ENCODE measurements around the gene G6PD. TPM values are rescaled to one million over a fixed set of nuclear protein-coding genes. Genes with fewer than 3 reads are reported as not detected.
"Not testable (repeated sequence)": the region's sequence is repeated elsewhere in the genome, so short reads cannot be mapped to it uniquely, and the experiment has no call there.

Gene G6PD
- total and polyA plus RNA-seq, 4 donors = 1.9 to 23.6 (median 5.5) TPM

DNA sequence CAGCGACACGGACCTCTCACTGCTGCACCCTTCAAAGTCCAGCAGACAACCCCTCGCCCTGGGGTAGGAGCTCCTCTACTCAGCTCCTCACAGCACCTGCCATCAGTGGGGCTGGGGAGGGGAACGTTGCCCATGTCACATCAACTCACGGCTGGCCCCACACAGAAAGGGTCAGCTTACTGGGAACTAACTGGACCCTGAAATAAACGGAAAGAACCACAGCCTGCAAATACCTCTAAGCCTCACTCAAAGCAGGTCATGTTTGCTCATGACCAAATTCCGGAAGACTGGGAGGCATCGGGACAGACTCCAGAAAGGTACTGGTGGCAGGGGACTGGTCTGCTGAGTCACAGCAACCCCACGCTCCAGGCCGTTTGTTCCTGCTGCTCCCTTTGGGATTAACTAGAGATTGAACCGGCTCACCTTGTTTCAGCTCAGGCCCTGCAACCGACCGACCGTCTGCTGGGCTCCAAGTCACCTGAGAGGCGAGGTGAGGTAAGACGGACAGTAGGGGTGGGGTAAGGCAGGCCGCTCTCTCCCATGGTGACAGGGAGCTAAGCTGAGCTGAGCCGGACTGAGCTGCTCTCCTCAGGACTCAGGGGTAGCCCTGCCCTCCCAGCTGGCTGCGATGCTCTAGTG is 5.6 kb downstream of the G6PD start:
- Histone ChIP-seq H3K27me3 (ENCODE audit: control insufficient read depth in 4 of 4, insufficient read depth in 4 of 4, low read length in 3 of 4) (no peaks in the 10 kb centered on the region), H3K36me3 (ENCODE audit: control insufficient read depth in 4 of 4, insufficient read depth in 3 of 4, low read depth in 1 of 4, low read length in 3 of 4) (no peaks in the 10 kb centered on the region), H3K4me3 (ENCODE audit: low read depth in 1 of 3, low read length in 3 of 3) (peak overlapping the region; percentile 37 to 63 (median 53)), H3K9ac (ENCODE audit: low read depth in 1 of 2, low read length in 2 of 2) (peak overlapping the region; percentile 32 to 83), H3K27ac (ENCODE audit: low read depth in 1 of 2, low read length in 2 of 2) (peak overlapping the region; percentile 89 to 96), H3K9me3 (ENCODE audit: control insufficient read depth in 4 of 4, low read length in 3 of 4) (no peaks in the 10 kb centered on the region), H3K4me1 (ENCODE audit: control insufficient read depth in 4 of 4, insufficient read depth in 4 of 4, low read length in 3 of 4) (peaks cover 0 to 28% (median 19%) of the 10 kb centered on the region in 4 donors)
- DNase-seq (ENCODE audit: low spot score) = no peak
- peak; percentile 65 for TF ChIP-seq SP1 (IDR thresholded peaks at IDR 0.05)
- TF ChIP-seq, protein P1, sequence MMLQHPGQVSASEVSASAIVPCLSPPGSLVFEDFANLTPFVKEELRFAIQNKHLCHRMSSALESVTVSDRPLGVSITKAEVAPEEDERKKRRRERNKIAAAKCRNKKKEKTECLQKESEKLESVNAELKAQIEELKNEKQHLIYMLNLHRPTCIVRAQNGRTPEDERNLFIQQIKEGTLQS (IDR thresholded peaks at IDR 0.05) = no peak
- no peak for TF ChIP-seq NR2F2 (IDR thresholded peaks at IDR 0.05)
- TF ChIP-seq, protein P2, sequence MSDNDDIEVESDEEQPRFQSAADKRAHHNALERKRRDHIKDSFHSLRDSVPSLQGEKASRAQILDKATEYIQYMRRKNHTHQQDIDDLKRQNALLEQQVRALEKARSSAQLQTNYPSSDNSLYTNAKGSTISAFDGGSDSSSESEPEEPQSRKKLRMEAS (IDR thresholded peaks at IDR 0.05) = no peak
- peak; percentile 40 to 50 for TF ChIP-seq HNF4A (conservative IDR thresholded peaks at IDR 0.05)
- no peak for TF ChIP-seq FOXA1 (IDR thresholded peaks at IDR 0.05)
- TF ChIP-seq, protein P3, sequence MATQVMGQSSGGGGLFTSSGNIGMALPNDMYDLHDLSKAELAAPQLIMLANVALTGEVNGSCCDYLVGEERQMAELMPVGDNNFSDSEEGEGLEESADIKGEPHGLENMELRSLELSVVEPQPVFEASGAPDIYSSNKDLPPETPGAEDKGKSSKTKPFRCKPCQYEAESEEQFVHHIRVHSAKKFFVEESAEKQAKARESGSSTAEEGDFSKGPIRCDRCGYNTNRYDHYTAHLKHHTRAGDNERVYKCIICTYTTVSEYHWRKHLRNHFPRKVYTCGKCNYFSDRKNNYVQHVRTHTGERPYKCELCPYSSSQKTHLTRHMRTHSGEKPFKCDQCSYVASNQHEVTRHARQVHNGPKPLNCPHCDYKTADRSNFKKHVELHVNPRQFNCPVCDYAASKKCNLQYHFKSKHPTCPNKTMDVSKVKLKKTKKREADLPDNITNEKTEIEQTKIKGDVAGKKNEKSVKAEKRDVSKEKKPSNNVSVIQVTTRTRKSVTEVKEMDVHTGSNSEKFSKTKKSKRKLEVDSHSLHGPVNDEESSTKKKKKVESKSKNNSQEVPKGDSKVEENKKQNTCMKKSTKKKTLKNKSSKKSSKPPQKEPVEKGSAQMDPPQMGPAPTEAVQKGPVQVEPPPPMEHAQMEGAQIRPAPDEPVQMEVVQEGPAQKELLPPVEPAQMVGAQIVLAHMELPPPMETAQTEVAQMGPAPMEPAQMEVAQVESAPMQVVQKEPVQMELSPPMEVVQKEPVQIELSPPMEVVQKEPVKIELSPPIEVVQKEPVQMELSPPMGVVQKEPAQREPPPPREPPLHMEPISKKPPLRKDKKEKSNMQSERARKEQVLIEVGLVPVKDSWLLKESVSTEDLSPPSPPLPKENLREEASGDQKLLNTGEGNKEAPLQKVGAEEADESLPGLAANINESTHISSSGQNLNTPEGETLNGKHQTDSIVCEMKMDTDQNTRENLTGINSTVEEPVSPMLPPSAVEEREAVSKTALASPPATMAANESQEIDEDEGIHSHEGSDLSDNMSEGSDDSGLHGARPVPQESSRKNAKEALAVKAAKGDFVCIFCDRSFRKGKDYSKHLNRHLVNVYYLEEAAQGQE (IDR thresholded peaks at IDR 0.05) = peak; percentile 51
- peak; percentile 48 to 65 for TF ChIP-seq RXRA (IDR thresholded peaks at IDR 0.05)
- no peak for TF ChIP-seq RAD21 (IDR thresholded peaks at IDR 0.05)
- TF ChIP-seq GABPA (IDR thresholded peaks at IDR 0.05 in 1 of 2, conservative IDR thresholded peaks at IDR 0.05 in 1 of 2) = no peak
- TF ChIP-seq TAF1 (conservative IDR thresholded peaks at IDR 0.05) = peak; percentile 78
- no peak for TF ChIP-seq YY1 (IDR thresholded peaks at IDR 0.05)
- no peak for TF ChIP-seq HNF4G (IDR thresholded peaks at IDR 0.05)
- no peak for TF ChIP-seq JUND (IDR thresholded peaks at IDR 0.05)
- TF ChIP-seq FOXA2 (IDR thresholded peaks at IDR 0.05) = no peak
- TF ChIP-seq, protein P4, sequence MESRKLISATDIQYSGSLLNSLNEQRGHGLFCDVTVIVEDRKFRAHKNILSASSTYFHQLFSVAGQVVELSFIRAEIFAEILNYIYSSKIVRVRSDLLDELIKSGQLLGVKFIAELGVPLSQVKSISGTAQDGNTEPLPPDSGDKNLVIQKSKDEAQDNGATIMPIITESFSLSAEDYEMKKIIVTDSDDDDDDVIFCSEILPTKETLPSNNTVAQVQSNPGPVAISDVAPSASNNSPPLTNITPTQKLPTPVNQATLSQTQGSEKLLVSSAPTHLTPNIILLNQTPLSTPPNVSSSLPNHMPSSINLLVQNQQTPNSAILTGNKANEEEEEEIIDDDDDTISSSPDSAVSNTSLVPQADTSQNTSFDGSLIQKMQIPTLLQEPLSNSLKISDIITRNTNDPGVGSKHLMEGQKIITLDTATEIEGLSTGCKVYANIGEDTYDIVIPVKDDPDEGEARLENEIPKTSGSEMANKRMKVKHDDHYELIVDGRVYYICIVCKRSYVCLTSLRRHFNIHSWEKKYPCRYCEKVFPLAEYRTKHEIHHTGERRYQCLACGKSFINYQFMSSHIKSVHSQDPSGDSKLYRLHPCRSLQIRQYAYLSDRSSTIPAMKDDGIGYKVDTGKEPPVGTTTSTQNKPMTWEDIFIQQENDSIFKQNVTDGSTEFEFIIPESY (IDR thresholded peaks at IDR 0.05) = no peak
- no peak for TF ChIP-seq EGR1 (IDR thresholded peaks at IDR 0.05; ENCODE audit: low read depth in 2 of 2)
- TF ChIP-seq, protein P5, sequence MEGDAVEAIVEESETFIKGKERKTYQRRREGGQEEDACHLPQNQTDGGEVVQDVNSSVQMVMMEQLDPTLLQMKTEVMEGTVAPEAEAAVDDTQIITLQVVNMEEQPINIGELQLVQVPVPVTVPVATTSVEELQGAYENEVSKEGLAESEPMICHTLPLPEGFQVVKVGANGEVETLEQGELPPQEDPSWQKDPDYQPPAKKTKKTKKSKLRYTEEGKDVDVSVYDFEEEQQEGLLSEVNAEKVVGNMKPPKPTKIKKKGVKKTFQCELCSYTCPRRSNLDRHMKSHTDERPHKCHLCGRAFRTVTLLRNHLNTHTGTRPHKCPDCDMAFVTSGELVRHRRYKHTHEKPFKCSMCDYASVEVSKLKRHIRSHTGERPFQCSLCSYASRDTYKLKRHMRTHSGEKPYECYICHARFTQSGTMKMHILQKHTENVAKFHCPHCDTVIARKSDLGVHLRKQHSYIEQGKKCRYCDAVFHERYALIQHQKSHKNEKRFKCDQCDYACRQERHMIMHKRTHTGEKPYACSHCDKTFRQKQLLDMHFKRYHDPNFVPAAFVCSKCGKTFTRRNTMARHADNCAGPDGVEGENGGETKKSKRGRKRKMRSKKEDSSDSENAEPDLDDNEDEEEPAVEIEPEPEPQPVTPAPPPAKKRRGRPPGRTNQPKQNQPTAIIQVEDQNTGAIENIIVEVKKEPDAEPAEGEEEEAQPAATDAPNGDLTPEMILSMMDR (IDR thresholded peaks at IDR 0.05; ENCODE audit: low read depth, low read length, missing input control) = no peak
- 38% methylated on average over 19 of the region's 19 CpGs for WGBS

GRCh38 chrX:154540365-154540764 is 6.3 kb downstream of the G6PD start:
- Histone ChIP-seq H3K27ac (ENCODE audit: low read depth in 1 of 2, low read length in 2 of 2) (peak overlapping the region; percentile 89 to 96), H3K4me1 (ENCODE audit: control insufficient read depth in 4 of 4, insufficient read depth in 4 of 4, low read length in 3 of 4) (peaks cover 0 to 25% (median 17%) of the 10 kb centered on the region in 4 donors), H3K4me3 (ENCODE audit: low read depth in 1 of 3, low read length in 3 of 3) (peak overlapping the region in 1 of 3 donors; percentile 63)
- H3K9me3 ChIP-seq (ENCODE audit: control insufficient read depth in 4 of 4, low read length in 3 of 4); H3K36me3 ChIP-seq (ENCODE audit: control insufficient read depth in 4 of 4, insufficient read depth in 3 of 4, low read depth in 1 of 4, low read length in 3 of 4); H3K27me3 ChIP-seq (ENCODE audit: control insufficient read depth in 4 of 4, insufficient read depth in 4 of 4, low read length in 3 of 4); H3K9ac ChIP-seq (ENCODE audit: low read depth in 1 of 2, low read length in 2 of 2); DNase-seq (ENCODE audit: low spot score): not testable (repeated sequence)
- 50% methylated on average over 7 of the region's 7 CpGs for WGBS
